Measurements from ENCODE around the gene OLFM1. TPM values are rescaled to one million over a fixed set of nuclear protein-coding genes. Genes with fewer than 3 reads are reported as not detected.

The OLFM1 gene
- total RNA-seq, 1 donor from 2014 or later = 2.8 TPM

- Mint-ChIP-seq H3K4me3 (ENCODE audit: unreplicated experiment) (no peak overlapping the region), H3K27me3 (ENCODE audit: low read depth) (peaks cover 15% of the 10 kb centered on the region), H3K36me3 (ENCODE audit: low read depth) (no peaks in the 10 kb centered on the region), H3K9me3 (ENCODE audit: low read depth) (peaks cover 6% of the 10 kb centered on the region), H3K27ac (ENCODE audit: unreplicated experiment) (no peak overlapping the region), H3K4me1 (ENCODE audit: low read depth) (no peaks in the 10 kb centered on the region)
- no peak for TF ChIP-seq CTCF (IDR thresholded peaks at IDR 0.05)
- no peak for DNase-seq (ENCODE audit: low spot score)
Observed at GRCh38 chr9:135139366-135139959, 52.0 kb downstream of the OLFM1 start.

GRCh38 chr9:135141183-135141774 lies 53.8 kb downstream of the OLFM1 start:
- Mint-ChIP-seq H3K27me3 (ENCODE audit: low read depth) (peaks cover 27% of the 10 kb centered on the region), H3K4me3 (ENCODE audit: unreplicated experiment) (no peak overlapping the region), H3K36me3 (ENCODE audit: low read depth) (no peaks in the 10 kb centered on the region), H3K27ac (ENCODE audit: unreplicated experiment) (no peak overlapping the region), H3K9me3 (ENCODE audit: low read depth) (peaks cover 2% of the 10 kb centered on the region), H3K4me1 (ENCODE audit: low read depth) (no peaks in the 10 kb centered on the region)
- DNase-seq (ENCODE audit: low spot score) = no peak
- TF ChIP-seq CTCF (IDR thresholded peaks at IDR 0.05) = no peak

- no peak for TF ChIP-seq CTCF (IDR thresholded peaks at IDR 0.05)
- H3K27me3 Mint-ChIP-seq (ENCODE audit: low read depth) = peaks cover 32% of the 10 kb centered on the region
- H3K4me1 Mint-ChIP-seq (ENCODE audit: low read depth) = no peaks in the 10 kb centered on the region
- no peak overlapping the region for H3K27ac Mint-ChIP-seq (ENCODE audit: unreplicated experiment)
- DNase-seq (ENCODE audit: low spot score) = no peak
- peaks cover 2% of the 10 kb centered on the region for H3K36me3 Mint-ChIP-seq (ENCODE audit: low read depth)
- H3K9me3 Mint-ChIP-seq (ENCODE audit: low read depth) = peaks cover 3% of the 10 kb centered on the region
- H3K4me3 Mint-ChIP-seq (ENCODE audit: unreplicated experiment) = no peak overlapping the region
Observed at GRCh38 chr9:135144581-135145170, 57.2 kb downstream of the OLFM1 start.

- Mint-ChIP-seq H3K4me1 (ENCODE audit: low read depth) (no peaks in the 10 kb centered on the region), H3K9me3 (ENCODE audit: low read depth) (peaks cover 5% of the 10 kb centered on the region), H3K27me3 (ENCODE audit: low read depth) (peaks cover 33% of the 10 kb centered on the region), H3K36me3 (ENCODE audit: low read depth) (peaks cover 2% of the 10 kb centered on the region), H3K4me3 (ENCODE audit: unreplicated experiment) (no peak overlapping the region), H3K27ac (ENCODE audit: unreplicated experiment) (no peak overlapping the region)
- no peak for TF ChIP-seq CTCF (IDR thresholded peaks at IDR 0.05)
- DNase-seq (ENCODE audit: low spot score) = no peak
Observed at GRCh38 chr9:135145312-135145711, 57.8 kb downstream of the OLFM1 start.

- H3K4me3 Mint-ChIP-seq (ENCODE audit: unreplicated experiment) = no peak overlapping the region
- peaks cover 35% of the 10 kb centered on the region for H3K27me3 Mint-ChIP-seq (ENCODE audit: low read depth)
- peaks cover 9% of the 10 kb centered on the region for H3K9me3 Mint-ChIP-seq (ENCODE audit: low read depth)
- no peaks in the 10 kb centered on the region for H3K4me1 Mint-ChIP-seq (ENCODE audit: low read depth)
- DNase-seq (ENCODE audit: low spot score) = no peak
- no peak overlapping the region for H3K27ac Mint-ChIP-seq (ENCODE audit: unreplicated experiment)
- peaks cover 2% of the 10 kb centered on the region for H3K36me3 Mint-ChIP-seq (ENCODE audit: low read depth)
- no peak for TF ChIP-seq CTCF (IDR thresholded peaks at IDR 0.05)
Observed at GRCh38 chr9:135146241-135146640, 58.8 kb downstream of the OLFM1 start.
